Measurements from ENCODE around the gene RPS3.

The RPS3 gene

GRCh38 chr11:75450236-75450635 is 50.9 kb downstream of the RPS3 start:
- no peaks in the 10 kb centered on the region for H3K27me3 ChIP-seq (ENCODE audit: control insufficient read depth in 5 of 5, insufficient read depth in 4 of 5, low read length in 5 of 5)
- H3K4me1 ChIP-seq (ENCODE audit: control insufficient read depth in 5 of 5, insufficient read depth in 5 of 5, low read length in 5 of 5), result peaks cover 0 to 15% (median 12%) of the 10 kb centered on the region in 5 donors
- H3K9me3 ChIP-seq (ENCODE audit: control insufficient read depth in 5 of 5, low read length in 5 of 5), result no peaks in the 10 kb centered on the region
- H3K36me3 ChIP-seq (ENCODE audit: control insufficient read depth in 5 of 5, insufficient read depth in 5 of 5, low read length in 5 of 5), result peaks cover 0 to 53% (median 28%) of the 10 kb centered on the region in 5 donors
- H3K9ac ChIP-seq (ENCODE audit: low read length in 5 of 5), result no peak overlapping the region
- no peak overlapping the region for H3K4me3 ChIP-seq (ENCODE audit: low read depth in 1 of 5, low read length in 5 of 5)
- no peak overlapping the region for H3K27ac ChIP-seq (ENCODE audit: low read depth, low read length)

- H3K36me3 ChIP-seq (ENCODE audit: control insufficient read depth in 5 of 5, insufficient read depth in 5 of 5, low read length in 5 of 5), result peaks cover 0 to 51% (median 28%) of the 10 kb centered on the region in 5 donors
These were observed 51.8 kb downstream of the RPS3 start for GRCh38 chr11:75450826-75451821.

GRCh38 chr11:75453916-75454655 is 54.8 kb downstream of the RPS3 start:
- Histone ChIP-seq H3K27ac (ENCODE audit: low read depth, low read length) (peak overlapping the region; percentile 42), H3K9me3 (ENCODE audit: control insufficient read depth in 5 of 5, low read length in 5 of 5) (no peaks in the 10 kb centered on the region), H3K4me3 (ENCODE audit: low read depth in 1 of 5, low read length in 5 of 5) (no peak overlapping the region), H3K4me1 (ENCODE audit: control insufficient read depth in 5 of 5, insufficient read depth in 5 of 5, low read length in 5 of 5) (peaks cover 0 to 22% (median 20%) of the 10 kb centered on the region in 5 donors), H3K27me3 (ENCODE audit: control insufficient read depth in 5 of 5, insufficient read depth in 4 of 5, low read length in 5 of 5) (no peaks in the 10 kb centered on the region), H3K36me3 (ENCODE audit: control insufficient read depth in 5 of 5, insufficient read depth in 5 of 5, low read length in 5 of 5) (peaks cover 0 to 50% (median 32%) of the 10 kb centered on the region in 5 donors), H3K9ac (ENCODE audit: low read length in 5 of 5) (no peak overlapping the region)

More at GRCh38 chr11:75450826-75451821, 51.8 kb downstream of the RPS3 start:
- peaks cover 0 to 15% (median 12%) of the 10 kb centered on the region in 5 donors for H3K4me1 ChIP-seq (ENCODE audit: control insufficient read depth in 5 of 5, insufficient read depth in 5 of 5, low read length in 5 of 5)
- H3K9ac ChIP-seq (ENCODE audit: low read length in 5 of 5), result no peak overlapping the region
- H3K9me3 ChIP-seq (ENCODE audit: control insufficient read depth in 5 of 5, low read length in 5 of 5), result no peaks in the 10 kb centered on the region
- no peak overlapping the region for H3K27ac ChIP-seq (ENCODE audit: low read depth, low read length)
- no peaks in the 10 kb centered on the region for H3K27me3 ChIP-seq (ENCODE audit: control insufficient read depth in 5 of 5, insufficient read depth in 4 of 5, low read length in 5 of 5)
- H3K4me3 ChIP-seq (ENCODE audit: low read depth in 1 of 5, low read length in 5 of 5), result no peak overlapping the region

GRCh38 chr11:75454987-75455386 is 55.7 kb downstream of the RPS3 start:
- Histone ChIP-seq H3K27me3 (ENCODE audit: control insufficient read depth in 5 of 5, insufficient read depth in 4 of 5, low read length in 5 of 5) (no peaks in the 10 kb centered on the region), H3K9me3 (ENCODE audit: control insufficient read depth in 5 of 5, low read length in 5 of 5) (no peaks in the 10 kb centered on the region), H3K36me3 (ENCODE audit: control insufficient read depth in 5 of 5, insufficient read depth in 5 of 5, low read length in 5 of 5) (peaks cover 0 to 43% (median 29%) of the 10 kb centered on the region in 5 donors), H3K9ac (ENCODE audit: low read length in 5 of 5) (peak overlapping the region in 1 of 5 donors; percentile 45), H3K4me3 (ENCODE audit: low read depth in 1 of 5, low read length in 5 of 5) (no peak overlapping the region), H3K4me1 (ENCODE audit: control insufficient read depth in 5 of 5, insufficient read depth in 5 of 5, low read length in 5 of 5) (peaks cover 0 to 22% (median 20%) of the 10 kb centered on the region in 5 donors), H3K27ac (ENCODE audit: low read depth, low read length) (peak overlapping the region; percentile 42)

Measured in subcutaneous abdominal adipose tissue (tissue), 5 donors.